ENCODE results near the gene SOWAHC. TPM values are rescaled to one million over a fixed set of nuclear protein-coding genes. Genes with fewer than 3 reads are reported as not detected.

The SOWAHC gene
- total RNA-seq, 1 donor from 2014 or later, result 12.7 TPM

DNA sequence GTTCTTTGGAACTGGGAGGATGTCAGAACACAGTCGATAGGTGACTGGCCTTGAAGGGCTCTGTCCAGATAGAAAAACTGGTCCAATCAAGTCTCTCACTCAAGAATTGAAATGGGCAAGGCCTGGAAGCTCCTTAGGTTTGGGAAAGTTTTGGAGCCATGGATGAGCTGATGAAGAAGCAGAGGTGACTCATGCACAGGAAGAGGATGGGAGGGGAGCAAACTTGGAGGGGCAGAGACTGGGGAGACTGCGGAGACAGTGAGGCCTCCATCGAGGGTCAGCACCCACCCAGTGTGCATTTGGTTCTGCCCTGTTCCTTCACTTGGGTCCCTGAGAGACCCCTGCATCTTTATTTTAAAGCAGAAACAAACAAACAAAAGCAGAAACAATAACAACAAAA, 41.1 kb downstream of the SOWAHC start:
- H3K36me3 Mint-ChIP-seq (ENCODE audit: unreplicated experiment), result no peaks in the 10 kb centered on the region
- no peak for DNase-seq (ENCODE audit: extremely low spot score, unreplicated experiment)
- no peak overlapping the region for H3K4me3 Mint-ChIP-seq (ENCODE audit: unreplicated experiment)

DNA sequence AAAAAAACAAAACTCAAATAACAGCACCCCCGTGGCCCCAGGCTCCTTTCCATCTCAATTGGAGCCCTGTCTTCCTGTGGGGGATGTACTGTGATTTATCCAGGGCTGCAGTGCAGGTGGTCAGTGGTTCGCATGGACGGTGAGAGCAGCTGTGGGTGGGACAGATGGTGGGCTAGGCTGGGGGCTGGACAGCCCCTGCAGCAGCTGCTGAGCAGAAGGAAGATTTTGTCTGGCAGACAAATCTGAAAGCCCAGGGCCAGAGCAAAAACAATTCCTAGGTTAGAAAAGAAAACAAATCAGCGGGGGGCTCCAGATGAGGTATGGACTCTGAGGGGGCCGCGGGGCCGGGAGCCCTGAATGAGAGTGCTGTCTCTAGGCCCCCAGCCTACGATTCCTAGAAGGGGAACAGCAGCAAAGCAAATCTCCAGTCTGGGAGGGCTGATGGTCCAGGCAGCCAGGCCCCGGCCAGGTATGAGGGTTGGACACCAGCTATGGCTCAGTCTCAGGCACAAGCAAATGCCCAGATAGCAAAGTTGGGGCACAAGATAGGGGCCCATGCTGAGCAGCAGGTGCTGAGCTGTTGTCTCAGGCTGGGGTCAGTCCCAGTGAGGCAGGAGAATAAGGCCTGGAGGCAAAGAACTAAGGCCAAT, 45.4 kb downstream of the SOWAHC start:
- no peak overlapping the region for H3K4me3 Mint-ChIP-seq (ENCODE audit: unreplicated experiment)
- no peaks in the 10 kb centered on the region for H3K9me3 Mint-ChIP-seq (ENCODE audit: unreplicated experiment)
- no peak overlapping the region for H3K27ac Mint-ChIP-seq (ENCODE audit: unreplicated experiment)
- H3K36me3 Mint-ChIP-seq (ENCODE audit: unreplicated experiment), result no peaks in the 10 kb centered on the region
- no peak for DNase-seq (ENCODE audit: extremely low spot score, unreplicated experiment)
- H3K27me3 Mint-ChIP-seq (ENCODE audit: unreplicated experiment), result peaks cover 26% of the 10 kb centered on the region
- H3K4me1 Mint-ChIP-seq (ENCODE audit: unreplicated experiment), result peaks cover 4% of the 10 kb centered on the region
- TF ChIP-seq, protein P1, sequence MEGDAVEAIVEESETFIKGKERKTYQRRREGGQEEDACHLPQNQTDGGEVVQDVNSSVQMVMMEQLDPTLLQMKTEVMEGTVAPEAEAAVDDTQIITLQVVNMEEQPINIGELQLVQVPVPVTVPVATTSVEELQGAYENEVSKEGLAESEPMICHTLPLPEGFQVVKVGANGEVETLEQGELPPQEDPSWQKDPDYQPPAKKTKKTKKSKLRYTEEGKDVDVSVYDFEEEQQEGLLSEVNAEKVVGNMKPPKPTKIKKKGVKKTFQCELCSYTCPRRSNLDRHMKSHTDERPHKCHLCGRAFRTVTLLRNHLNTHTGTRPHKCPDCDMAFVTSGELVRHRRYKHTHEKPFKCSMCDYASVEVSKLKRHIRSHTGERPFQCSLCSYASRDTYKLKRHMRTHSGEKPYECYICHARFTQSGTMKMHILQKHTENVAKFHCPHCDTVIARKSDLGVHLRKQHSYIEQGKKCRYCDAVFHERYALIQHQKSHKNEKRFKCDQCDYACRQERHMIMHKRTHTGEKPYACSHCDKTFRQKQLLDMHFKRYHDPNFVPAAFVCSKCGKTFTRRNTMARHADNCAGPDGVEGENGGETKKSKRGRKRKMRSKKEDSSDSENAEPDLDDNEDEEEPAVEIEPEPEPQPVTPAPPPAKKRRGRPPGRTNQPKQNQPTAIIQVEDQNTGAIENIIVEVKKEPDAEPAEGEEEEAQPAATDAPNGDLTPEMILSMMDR (IDR thresholded peaks at IDR 0.05), result no peak

More for the DNA sequence above, 41.1 kb downstream of the SOWAHC start:
- TF ChIP-seq, protein P1 (IDR thresholded peaks at IDR 0.05), result no peak
- H3K27ac Mint-ChIP-seq (ENCODE audit: unreplicated experiment), result no peak overlapping the region
- H3K9me3 Mint-ChIP-seq (ENCODE audit: unreplicated experiment), result no peaks in the 10 kb centered on the region
- H3K4me1 Mint-ChIP-seq (ENCODE audit: unreplicated experiment), result peaks cover 4% of the 10 kb centered on the region
- peaks cover 5% of the 10 kb centered on the region for H3K27me3 Mint-ChIP-seq (ENCODE audit: unreplicated experiment)

DNA sequence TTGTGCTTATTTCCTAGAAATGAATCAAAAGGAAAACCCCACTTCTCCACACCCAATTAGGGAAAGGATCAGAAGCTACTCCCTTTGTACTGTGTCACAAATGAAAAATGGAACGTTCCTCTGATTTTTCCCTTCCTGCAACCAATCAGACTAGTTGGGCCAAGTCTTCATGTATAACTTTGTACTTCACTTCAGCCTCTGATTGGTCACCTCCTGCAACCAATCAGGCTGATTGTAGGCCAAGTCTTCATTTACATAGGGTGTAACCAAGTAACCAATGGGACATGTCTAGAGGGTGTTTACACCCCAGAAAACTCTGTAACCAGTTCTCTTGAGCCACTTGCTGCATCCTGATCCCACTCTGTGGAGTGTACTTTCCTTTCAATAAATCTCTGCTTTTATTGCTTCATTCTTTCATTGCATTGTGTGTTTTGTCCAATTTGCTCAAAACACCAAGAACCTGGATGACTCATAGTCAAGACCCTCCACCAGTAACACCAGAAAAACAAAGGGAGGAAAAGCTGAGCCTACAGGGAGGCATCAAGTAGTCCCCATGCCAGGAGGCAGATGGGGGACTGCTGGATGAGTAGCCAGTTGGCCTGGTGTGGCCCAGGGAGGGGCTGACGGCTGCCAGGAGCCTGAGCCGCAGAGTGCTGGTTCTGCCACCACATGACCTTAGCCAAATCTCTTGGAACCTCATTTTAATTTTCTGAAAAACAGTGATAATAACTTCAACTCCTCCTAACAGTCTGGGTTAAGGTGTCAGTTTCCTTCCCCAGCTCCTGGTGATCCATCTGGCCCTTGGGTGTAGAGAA, 46.1 kb downstream of the SOWAHC start:
- peaks cover 4% of the 10 kb centered on the region for H3K4me1 Mint-ChIP-seq (ENCODE audit: unreplicated experiment)
- no peak overlapping the region for H3K4me3 Mint-ChIP-seq (ENCODE audit: unreplicated experiment)
- TF ChIP-seq, protein P1 (IDR thresholded peaks at IDR 0.05), result no peak
- H3K27me3 Mint-ChIP-seq (ENCODE audit: unreplicated experiment), result peaks cover 29% of the 10 kb centered on the region
- H3K9me3 Mint-ChIP-seq (ENCODE audit: unreplicated experiment), result no peaks in the 10 kb centered on the region
- no peaks in the 10 kb centered on the region for H3K36me3 Mint-ChIP-seq (ENCODE audit: unreplicated experiment)
- H3K27ac Mint-ChIP-seq (ENCODE audit: unreplicated experiment), result no peak overlapping the region
- DNase-seq (ENCODE audit: extremely low spot score, unreplicated experiment), result no peak

DNA sequence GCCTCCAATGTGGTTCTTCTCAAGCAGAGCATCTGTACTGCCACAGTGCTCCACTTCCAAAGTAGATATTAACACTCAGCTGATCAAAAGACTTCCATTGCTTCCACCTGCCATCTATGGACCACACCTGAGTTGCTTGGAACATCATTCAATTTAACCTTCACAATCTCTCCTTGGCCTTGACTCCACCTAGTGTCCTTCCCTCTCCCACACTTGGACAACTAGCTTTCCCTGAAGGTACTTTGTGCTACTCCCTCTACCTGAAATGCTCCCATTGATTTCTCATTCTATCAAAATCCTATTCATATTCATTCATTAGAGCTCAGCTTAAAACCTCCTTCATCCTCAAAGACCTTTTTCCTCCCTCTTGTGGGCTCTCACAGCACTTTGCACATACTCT, 48.7 kb downstream of the SOWAHC start:
- DNase-seq (ENCODE audit: extremely low spot score, unreplicated experiment), result no peak
- no peaks in the 10 kb centered on the region for H3K36me3 Mint-ChIP-seq (ENCODE audit: unreplicated experiment)
- H3K9me3 Mint-ChIP-seq (ENCODE audit: unreplicated experiment), result no peaks in the 10 kb centered on the region
- H3K27me3 Mint-ChIP-seq (ENCODE audit: unreplicated experiment), result peaks cover 41% of the 10 kb centered on the region
- no peak overlapping the region for H3K4me3 Mint-ChIP-seq (ENCODE audit: unreplicated experiment)
- peaks cover 4% of the 10 kb centered on the region for H3K4me1 Mint-ChIP-seq (ENCODE audit: unreplicated experiment)
- H3K27ac Mint-ChIP-seq (ENCODE audit: unreplicated experiment), result no peak overlapping the region
- TF ChIP-seq, protein P1 (IDR thresholded peaks at IDR 0.05), result peak; percentile 25

DNA sequence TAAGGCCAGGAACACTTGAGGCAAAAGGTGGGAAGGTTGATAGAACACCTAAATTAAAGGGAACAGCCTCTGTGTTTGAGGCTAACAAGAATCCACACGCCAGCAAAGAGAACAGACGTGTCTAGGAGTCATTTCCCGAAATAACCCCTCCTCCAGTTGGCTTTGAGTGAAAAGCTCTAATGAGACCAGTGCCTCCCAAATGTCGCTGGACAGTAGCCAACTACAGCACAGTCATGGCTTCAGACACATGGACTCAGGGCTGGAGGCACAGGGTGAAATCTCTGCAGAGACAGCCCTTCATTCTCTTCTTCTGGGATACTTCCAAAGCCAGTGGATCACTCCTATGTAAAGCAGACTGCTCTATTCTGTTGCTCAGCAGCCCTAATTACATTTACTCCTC, 49.6 kb downstream of the SOWAHC start:
- Mint-ChIP-seq H3K27me3 (ENCODE audit: unreplicated experiment) (peaks cover 48% of the 10 kb centered on the region), H3K27ac (ENCODE audit: unreplicated experiment) (no peak overlapping the region), H3K4me1 (ENCODE audit: unreplicated experiment) (peaks cover 4% of the 10 kb centered on the region), H3K36me3 (ENCODE audit: unreplicated experiment) (no peaks in the 10 kb centered on the region), H3K9me3 (ENCODE audit: unreplicated experiment) (no peaks in the 10 kb centered on the region), H3K4me3 (ENCODE audit: unreplicated experiment) (no peak overlapping the region)
- TF ChIP-seq, protein P1 (IDR thresholded peaks at IDR 0.05), result no peak
- no peak for DNase-seq (ENCODE audit: extremely low spot score, unreplicated experiment)

All from osteocyte (in vitro differentiated cells).